Measurements from ENCODE around the gene NTNG1. TPM values are rescaled to one million over a fixed set of nuclear protein-coding genes. Genes with fewer than 3 reads are reported as not detected.

NTNG1 gene
- total RNA-seq, 1 donor = 9.1 TPM

DNA sequence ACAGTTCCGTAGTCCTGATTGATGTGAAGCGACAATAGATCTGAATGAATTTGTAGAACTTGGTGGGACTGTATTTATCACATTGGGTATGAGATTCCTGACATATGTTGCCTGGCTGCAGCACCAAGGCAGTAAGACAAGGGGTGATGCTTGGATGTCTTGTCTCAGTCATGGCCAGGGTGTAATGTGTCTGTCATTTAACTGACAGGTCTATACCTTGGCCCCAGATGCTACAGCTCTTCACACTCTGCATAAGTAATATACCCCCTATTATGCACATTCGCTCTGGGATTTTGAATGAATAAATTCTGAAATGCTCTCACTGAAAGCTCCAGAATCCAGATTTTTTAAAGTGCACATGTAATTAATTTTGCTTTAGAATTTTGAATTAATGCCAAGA, 47.3 kb downstream of the NTNG1 start:
- H3K4me3 ChIP-seq (ENCODE audit: low read depth, low read length) = no peak overlapping the region
- TF ChIP-seq, protein P1, sequence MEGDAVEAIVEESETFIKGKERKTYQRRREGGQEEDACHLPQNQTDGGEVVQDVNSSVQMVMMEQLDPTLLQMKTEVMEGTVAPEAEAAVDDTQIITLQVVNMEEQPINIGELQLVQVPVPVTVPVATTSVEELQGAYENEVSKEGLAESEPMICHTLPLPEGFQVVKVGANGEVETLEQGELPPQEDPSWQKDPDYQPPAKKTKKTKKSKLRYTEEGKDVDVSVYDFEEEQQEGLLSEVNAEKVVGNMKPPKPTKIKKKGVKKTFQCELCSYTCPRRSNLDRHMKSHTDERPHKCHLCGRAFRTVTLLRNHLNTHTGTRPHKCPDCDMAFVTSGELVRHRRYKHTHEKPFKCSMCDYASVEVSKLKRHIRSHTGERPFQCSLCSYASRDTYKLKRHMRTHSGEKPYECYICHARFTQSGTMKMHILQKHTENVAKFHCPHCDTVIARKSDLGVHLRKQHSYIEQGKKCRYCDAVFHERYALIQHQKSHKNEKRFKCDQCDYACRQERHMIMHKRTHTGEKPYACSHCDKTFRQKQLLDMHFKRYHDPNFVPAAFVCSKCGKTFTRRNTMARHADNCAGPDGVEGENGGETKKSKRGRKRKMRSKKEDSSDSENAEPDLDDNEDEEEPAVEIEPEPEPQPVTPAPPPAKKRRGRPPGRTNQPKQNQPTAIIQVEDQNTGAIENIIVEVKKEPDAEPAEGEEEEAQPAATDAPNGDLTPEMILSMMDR (IDR thresholded peaks at IDR 0.05; ENCODE audit: insufficient read depth, low read depth, low read length) = no peak
- DNase-seq (ENCODE audit: low read depth) = no peak

DNA sequence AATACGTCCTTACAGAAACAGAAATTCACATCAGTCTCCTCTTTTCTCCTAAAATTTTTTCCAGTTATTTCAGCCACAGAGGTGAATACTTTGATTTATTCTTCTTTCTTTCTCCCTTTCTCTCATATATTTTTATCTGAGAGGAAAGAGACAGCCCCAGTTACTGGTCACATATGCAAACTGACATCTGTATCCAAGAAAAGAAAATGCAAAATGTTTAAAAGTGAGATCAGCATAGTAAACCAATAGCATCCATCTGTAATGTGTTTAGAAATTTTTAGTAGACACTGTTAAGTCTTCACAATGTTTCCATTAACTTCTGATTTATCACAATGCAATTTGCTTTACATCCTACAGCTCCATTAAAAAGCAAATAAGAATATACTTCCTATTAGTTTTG, 53.5 kb downstream of the NTNG1 start:
- no peak for DNase-seq (ENCODE audit: low read depth)
- no peak overlapping the region for H3K4me3 ChIP-seq (ENCODE audit: low read depth, low read length)
- TF ChIP-seq, protein P1 (IDR thresholded peaks at IDR 0.05; ENCODE audit: insufficient read depth, low read depth, low read length) = no peak

DNA sequence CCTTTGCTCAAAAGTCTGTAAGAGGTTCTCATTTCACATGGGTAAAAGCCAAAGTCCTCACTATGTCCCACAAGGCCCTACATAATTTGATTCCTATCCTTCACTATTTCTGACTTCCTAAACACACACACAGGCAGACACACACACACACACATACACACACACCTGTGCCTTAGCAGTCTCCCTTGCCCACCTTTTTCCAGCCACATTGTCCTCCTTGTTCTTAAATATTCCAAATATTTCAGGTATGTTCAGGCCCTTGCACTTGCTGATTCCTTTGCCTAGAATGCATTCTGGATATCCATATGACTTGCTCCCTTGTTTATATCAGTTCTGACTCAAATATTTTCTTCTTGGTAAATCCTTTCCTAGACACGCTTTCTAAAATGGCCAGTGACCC, 54.6 kb downstream of the NTNG1 start:
- no peak overlapping the region for H3K4me3 ChIP-seq (ENCODE audit: low read depth, low read length)
- TF ChIP-seq, protein P1 (IDR thresholded peaks at IDR 0.05; ENCODE audit: insufficient read depth, low read depth, low read length) = no peak
- DNase-seq (ENCODE audit: low read depth) = no peak

DNA sequence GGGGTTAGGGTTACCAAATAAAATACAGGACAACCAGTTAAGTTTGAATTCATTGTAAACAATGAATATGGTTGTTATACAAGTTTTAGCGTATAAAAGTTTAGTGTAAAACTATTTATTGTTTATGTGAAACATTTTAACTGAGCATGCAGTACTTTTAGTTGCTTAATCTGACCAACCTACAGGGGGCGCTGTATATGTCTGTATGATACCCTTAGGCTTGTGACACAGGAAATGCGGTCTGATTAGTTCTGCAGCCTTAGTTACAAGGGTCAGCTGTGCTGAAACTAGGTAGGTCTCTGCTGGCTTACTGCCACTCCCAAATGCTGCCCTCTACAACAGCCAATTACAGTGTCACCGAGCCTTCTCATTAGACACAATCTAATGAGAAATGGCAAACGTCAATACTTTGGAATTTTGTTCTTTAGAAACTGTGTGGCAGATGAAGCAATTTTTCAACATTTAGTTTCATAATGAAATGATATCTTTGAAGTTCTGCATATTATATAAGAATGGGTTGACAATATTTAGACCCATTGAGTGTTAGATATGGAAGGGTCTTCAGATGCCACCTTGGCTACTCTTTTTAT, 56.2 kb downstream of the NTNG1 start:
- TF ChIP-seq, protein P1 (IDR thresholded peaks at IDR 0.05; ENCODE audit: insufficient read depth, low read depth, low read length) = no peak
- no peak for DNase-seq (ENCODE audit: low read depth)
- H3K4me3 ChIP-seq (ENCODE audit: low read depth, low read length) = no peak overlapping the region

DNA sequence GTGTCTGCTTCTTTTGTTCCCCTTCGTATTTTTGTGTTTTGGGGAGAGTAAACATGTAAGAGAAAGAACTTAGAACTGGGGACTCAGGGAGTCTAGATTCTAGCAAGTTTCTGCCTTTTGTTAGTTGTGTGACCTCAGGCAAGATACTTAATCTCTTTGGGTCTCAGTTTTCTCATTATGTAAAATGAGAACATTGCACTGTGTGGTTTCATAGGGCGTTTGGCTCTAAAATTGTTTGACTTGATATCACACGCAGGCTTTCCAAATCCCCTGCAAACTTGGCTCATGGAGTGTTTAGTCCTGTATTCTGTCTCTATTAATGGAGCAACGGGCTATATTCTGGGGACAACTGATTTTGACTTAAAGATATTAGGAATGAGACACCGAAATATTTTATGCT, 57.7 kb downstream of the NTNG1 start:
- peak; percentile 4 for DNase-seq (ENCODE audit: low read depth)
- TF ChIP-seq, protein P1 (IDR thresholded peaks at IDR 0.05; ENCODE audit: insufficient read depth, low read depth, low read length) = no peak
- H3K4me3 ChIP-seq (ENCODE audit: low read depth, low read length) = no peak overlapping the region

DNA sequence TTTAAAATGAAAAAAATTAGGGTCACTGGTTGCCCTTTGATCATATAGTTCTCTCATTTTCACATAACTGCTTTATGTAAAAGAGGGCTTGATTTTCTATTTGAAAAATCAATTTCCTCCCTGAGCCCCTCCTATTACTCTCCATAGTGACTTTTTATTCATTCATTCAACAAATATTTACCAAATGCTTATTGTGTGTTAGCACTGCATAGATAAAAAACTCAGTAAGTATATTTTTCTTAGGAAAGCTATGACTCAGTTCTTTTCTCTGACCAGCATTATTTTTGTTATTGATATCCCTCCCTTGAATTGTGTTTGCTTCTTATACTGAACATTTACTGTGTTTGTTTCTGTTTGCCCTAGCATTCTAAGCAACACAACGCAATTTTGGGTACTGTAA, 59.8 kb downstream of the NTNG1 start:
- no peak overlapping the region for H3K4me3 ChIP-seq (ENCODE audit: low read depth, low read length)
- DNase-seq (ENCODE audit: low read depth) = no peak
- TF ChIP-seq, protein P1 (IDR thresholded peaks at IDR 0.05; ENCODE audit: insufficient read depth, low read depth, low read length) = no peak

DNA sequence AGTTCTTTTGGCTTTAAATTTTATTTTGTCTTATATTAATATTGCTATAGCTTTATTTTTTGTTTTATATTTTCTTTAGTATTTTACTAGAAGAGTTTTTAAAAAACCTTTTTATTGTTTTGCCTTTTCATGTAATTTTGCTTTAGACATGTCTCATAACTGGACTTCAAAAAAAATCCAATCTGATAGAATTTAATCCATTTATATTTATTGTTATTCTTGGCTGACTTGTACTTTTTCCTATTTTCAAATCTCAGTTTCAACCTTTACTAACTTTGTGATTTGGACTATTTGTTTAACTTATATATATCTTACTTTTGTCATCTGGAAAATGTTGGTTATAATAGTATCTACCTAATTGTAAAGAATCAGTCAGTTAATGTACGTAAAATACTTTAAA, 61.2 kb downstream of the NTNG1 start:
- no peak overlapping the region for H3K4me3 ChIP-seq (ENCODE audit: low read depth, low read length)
- TF ChIP-seq, protein P1 (IDR thresholded peaks at IDR 0.05; ENCODE audit: insufficient read depth, low read depth, low read length) = no peak
- DNase-seq (ENCODE audit: low read depth) = no peak

Measured in fibroblast of villous mesenchyme (primary cell).